ENCODE data around the gene MSANTD1.

The MSANTD1 gene

GRCh38 chr4:3232871-3233271 lies 16.1 kb upstream of the MSANTD1 start:
- no peak for DNase-seq (ENCODE audit: low read depth in 2 of 2)

DNA sequence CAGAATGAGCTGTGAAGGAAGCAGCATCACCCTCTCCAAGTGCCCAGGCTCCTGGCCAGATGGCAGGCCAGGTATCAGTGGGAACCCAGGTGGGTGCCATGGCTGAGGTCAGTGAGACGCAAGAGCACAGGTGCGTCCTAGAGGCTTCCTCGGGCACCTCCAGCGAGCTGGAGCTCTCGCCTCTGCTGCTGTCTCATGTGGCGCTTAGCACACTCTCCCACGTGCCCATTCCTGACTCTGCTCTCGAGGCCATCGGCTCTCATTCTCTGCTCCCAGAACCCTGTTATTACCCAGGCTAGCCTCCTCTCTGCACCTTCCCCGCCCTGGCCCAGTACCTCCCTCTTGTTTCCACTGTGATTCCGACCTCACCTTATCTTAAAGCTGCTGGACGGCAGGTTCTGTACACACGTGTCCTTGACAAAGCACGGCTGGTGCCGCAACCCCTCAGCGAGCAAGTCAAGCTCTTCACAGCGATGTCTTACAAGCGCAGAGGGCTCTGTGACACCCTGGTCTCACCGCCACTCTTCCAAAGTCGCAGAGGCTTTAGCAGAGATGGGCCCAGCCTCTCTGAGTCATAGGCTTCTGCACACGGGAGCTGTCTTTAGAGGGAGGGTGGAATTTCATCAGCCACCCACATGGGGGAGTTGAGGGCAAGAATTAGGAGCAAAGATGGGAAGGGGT lies 15.4 kb upstream of the MSANTD1 start:
- DNase-seq (ENCODE audit: low read depth in 2 of 2), result no peak

DNA sequence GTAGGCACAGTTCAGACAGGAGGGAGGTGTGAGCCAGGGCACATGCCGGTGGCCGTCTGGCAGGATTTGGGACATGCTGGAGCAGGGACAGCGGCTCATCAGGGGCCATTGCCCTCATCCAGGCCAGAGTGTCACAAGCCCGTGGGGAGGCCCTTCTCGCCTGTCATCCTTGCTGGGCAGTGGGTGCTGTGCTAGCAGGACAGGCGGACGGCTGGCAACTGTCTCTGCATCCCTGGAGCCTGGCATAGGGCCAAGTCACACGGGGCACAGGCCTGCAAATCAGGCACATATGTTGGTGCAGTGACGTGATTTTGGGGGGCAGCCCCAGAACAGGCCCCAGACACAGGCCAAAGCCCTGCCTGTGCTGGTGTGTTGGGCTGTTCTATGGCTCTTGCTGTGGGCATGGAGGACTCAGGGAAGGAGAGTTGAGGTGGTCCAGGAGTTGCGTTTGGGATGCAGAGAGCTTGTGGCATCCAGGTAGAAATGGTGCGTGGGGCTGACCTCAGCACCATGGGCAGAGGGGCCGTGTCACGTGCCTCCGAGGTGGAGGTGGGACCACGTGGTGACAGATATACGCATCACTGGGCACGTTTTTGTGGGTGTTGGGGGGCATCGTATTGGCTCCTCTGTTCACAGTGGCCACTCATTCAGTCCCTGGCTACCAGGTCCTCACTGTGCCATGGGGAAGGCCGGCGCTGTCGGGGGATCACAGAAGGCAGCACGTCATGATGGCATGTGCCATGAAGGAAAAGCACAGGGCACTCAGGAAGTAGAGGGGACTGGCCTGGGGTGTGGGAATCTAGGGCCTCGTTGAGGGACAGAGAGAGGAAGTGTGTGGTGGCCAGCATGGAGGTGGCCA lies 14.6 kb upstream of the MSANTD1 start:
- DNase-seq (ENCODE audit: low read depth in 2 of 2), result no peak

DNA sequence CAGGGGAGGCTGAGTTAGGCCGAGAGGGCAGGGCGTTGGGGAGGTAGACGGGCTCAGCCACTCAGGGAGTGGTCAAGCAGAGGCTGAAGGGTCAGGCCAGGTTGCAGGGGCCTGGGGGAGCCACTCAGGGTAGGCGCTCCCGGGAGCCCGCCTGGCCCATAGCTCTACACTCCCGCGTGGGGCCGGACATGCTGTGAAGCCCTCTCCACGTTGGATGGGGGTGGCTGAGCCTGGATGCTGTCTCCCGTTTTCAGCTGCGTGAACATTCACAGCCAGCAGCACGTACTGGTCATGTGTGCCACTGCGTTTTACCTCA lies 14.0 kb upstream of the MSANTD1 start:
- DNase-seq (ENCODE audit: low read depth in 2 of 2), result no peak

DNA sequence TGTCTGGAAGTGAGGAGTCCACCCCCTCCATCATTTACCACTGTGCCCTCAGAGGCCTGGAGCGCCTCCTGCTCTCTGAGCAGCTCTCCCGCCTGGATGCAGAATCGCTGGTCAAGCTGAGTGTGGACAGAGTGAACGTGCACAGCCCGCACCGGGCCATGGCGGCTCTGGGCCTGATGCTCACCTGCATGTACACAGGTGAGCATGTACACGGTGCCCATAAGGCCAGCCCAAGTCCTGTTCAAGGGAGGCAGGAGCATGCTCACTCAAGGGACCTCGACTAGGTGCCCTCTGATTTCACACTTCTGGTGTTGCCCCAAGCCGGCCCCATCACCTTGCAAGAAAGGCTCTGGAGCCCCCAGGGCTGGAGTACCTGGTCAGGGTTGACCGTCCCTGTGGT lies 13.4 kb upstream of the MSANTD1 start:
- DNase-seq (ENCODE audit: low read depth in 2 of 2), result no peak

GRCh38 chr4:3236326-3236878 lies 12.6 kb upstream of the MSANTD1 start:
- DNase-seq (ENCODE audit: low read depth in 2 of 2), result no peak

- DNase-seq (ENCODE audit: low read depth in 2 of 2), result no peak
Measured at GRCh38 chr4:3237266-3237665, 11.7 kb upstream of the MSANTD1 start.

DNA sequence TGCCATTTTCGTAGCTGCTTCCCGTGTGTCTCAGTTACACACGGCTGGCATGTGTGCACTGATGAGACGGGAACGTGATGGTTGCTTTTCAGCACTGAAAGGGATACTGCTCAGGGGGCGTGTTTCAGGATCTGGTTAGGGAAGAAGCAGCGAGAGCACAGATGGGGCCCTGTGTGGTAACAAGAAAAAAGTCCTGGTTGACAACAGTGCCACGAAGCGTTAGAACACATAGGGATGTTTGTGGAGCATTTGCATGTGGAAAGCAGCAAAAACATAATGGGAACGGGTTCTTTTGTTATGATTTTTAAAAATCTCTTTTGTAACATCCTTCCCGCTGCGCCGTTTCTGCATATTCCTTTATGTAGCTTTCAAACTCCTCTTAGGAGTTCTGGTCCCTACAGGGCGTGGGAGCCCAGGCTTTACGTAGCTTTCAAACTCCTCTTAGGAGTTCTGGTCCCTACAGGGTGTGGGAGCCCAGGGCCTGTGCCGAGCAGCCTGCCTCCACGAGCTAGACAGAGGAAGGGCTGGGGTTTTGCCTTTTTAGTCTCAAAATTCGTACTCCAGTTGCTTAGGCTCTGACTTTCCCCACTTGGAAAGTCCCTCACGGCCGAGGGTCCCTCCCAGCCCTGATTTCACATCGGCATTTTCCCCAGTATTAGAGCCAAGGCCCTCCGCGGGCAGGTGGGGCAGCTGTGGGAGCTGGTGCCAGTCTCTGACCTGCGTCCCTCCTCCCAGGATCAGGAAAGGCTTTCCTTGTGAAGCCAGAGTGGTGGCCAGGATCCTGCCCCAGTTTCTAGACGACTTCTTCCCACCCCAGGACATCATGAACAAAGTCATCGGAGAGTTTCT lies 11.0 kb upstream of the MSANTD1 start:
- no peak for DNase-seq (ENCODE audit: low read depth in 2 of 2)

- DNase-seq (ENCODE audit: low read depth in 2 of 2), result no peak
Measured at GRCh38 chr4:3238721-3239120, 10.2 kb upstream of the MSANTD1 start.

GRCh38 chr4:3239303-3239702 lies 9.7 kb upstream of the MSANTD1 start:
- no peak for DNase-seq (ENCODE audit: low read depth in 2 of 2)

- DNase-seq (ENCODE audit: low read depth in 2 of 2), result no peak
Measured at GRCh38 chr4:3239998-3240920, 8.7 kb upstream of the MSANTD1 start.

- DNase-seq (ENCODE audit: low read depth in 2 of 2), result no peak
Measured at GRCh38 chr4:3240936-3241522, 7.9 kb upstream of the MSANTD1 start.

DNA sequence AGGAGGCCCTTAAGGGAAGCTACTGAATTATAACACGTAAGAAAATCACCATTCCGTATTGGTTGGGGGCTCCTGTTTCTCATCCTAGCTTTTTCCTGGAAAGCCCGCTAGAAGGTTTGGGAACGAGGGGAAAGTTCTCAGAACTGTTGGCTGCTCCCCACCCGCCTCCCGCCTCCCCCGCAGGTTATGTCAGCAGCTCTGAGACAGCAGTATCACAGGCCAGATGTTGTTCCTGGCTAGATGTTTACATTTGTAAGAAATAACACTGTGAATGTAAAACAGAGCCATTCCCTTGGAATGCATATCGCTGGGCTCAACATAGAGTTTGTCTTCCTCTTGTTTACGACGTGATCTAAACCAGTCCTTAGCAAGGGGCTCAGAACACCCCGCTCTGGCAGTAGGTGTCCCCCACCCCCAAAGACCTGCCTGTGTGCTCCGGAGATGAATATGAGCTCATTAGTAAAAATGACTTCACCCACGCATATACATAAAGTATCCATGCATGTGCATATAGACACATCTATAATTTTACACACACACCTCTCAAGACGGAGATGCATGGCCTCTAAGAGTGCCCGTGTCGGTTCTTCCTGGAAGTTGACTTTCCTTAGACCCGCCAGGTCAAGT lies 6.9 kb upstream of the MSANTD1 start:
- DNase-seq (ENCODE audit: low read depth in 2 of 2), result no peak

DNA sequence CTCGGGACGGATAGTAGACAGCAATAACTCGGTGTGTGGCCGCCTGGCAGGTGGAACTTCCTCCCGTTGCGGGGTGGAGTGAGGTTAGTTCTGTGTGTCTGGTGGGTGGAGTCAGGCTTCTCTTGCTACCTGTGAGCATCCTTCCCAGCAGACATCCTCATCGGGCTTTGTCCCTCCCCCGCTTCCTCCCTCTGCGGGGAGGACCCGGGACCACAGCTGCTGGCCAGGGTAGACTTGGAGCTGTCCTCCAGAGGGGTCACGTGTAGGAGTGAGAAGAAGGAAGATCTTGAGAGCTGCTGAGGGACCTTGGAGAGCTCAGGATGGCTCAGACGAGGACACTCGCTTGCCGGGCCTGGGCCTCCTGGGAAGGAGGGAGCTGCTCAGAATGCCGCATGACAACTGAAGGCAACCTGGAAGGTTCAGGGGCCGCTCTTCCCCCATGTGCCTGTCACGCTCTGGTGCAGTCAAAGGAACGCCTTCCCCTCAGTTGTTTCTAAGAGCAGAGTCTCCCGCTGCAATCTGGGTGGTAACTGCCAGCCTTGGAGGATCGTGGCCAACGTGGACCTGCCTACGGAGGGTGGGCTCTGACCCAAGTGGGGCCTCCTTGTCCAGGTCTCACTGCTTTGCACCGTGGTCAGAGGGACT lies 5.7 kb upstream of the MSANTD1 start:
- no peak for DNase-seq (ENCODE audit: low read depth in 2 of 2)

- DNase-seq (ENCODE audit: low read depth in 2 of 2), result no peak
Measured at GRCh38 chr4:3244002-3244401, 5.0 kb upstream of the MSANTD1 start.

DNA sequence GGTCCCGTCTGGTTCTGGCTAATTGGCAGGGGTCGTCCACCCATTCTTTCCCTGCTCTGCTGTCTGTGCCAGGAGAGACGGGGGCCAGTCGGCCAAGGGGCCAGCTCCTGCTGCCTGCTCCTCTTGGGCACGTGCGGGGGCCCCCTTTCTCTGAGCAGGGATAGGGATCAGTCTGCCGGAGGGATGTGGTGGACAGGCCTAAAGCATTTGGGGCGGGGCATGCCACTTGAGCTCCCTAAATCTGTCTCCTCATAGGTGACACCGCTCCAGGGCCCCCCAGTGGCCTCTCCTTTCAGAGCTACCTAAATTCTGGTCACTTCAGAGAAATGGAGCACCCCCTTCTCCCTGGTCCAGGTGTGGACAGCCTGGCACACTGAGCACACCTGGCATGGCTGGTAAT lies 4.2 kb upstream of the MSANTD1 start:
- no peak for DNase-seq (ENCODE audit: low read depth in 2 of 2)

DNA sequence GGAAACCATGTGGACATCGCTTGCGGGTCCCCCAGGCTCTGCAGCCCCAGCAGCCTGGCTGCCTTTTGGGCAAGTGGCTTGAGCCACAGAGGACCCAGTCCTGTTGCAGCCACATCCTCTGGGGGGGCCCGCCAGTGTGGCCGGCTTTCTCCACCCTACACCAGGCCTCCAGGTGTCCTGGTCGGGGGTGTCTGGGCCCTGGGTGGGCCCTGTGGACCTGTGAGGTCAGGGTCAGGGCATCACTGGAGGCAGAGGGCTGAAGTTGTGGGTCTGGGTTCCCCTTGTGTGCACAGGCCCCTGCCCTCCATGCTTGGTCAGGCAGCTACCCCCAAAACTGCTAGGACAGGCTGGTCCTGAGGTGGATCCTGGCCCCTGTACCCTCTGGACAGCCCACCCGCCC lies 3.3 kb upstream of the MSANTD1 start:
- DNase-seq (ENCODE audit: low read depth in 2 of 2), result no peak

GRCh38 chr4:3246458-3247398 lies 2.2 kb upstream of the MSANTD1 start:
- DNase-seq (ENCODE audit: low read depth in 2 of 2), result no peak
